ENCODE measurements around the gene PAX7. TPM values are rescaled to one million over a fixed set of nuclear protein-coding genes. Genes with fewer than 3 reads are reported as not detected.

Gene PAX7
- total RNA-seq, 2 donors from 2014 or later: not detected

DNA sequence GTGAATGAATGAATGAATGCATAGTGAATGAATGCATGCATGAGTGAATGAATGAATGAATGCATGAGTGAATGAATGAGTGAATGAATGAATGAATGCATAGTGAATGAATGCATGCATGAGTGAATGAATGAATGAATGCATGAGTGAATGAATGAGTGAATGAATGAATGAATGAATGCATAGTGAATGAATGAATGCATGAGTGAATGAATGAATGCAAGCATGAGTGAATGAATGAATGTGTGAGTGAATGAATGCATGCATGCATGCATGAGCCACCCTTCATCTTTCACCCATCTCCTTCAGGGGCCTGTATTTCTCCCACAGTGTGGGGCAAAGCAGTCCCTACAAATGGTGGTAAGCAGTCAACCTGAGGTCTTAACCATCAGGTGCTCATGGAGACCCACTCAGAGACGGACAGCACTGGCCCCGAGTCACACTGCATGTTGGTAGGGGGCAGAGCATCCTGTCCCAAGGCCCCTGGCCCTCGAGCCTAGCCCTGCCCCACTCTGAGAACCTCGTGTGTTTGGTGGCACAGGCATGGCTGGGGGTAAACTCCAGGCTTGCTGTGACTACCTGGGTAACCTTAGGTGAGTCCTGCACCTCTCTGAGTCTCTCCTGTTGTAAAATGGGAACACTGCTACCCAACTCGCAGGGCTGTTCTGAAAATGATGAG is 28.0 kb upstream of the PAX7 start:
- no peaks in the 10 kb centered on the region for H3K27me3 ChIP-seq (replicated peaks; ENCODE audit: insufficient read depth)
- TF ChIP-seq, protein P1, sequence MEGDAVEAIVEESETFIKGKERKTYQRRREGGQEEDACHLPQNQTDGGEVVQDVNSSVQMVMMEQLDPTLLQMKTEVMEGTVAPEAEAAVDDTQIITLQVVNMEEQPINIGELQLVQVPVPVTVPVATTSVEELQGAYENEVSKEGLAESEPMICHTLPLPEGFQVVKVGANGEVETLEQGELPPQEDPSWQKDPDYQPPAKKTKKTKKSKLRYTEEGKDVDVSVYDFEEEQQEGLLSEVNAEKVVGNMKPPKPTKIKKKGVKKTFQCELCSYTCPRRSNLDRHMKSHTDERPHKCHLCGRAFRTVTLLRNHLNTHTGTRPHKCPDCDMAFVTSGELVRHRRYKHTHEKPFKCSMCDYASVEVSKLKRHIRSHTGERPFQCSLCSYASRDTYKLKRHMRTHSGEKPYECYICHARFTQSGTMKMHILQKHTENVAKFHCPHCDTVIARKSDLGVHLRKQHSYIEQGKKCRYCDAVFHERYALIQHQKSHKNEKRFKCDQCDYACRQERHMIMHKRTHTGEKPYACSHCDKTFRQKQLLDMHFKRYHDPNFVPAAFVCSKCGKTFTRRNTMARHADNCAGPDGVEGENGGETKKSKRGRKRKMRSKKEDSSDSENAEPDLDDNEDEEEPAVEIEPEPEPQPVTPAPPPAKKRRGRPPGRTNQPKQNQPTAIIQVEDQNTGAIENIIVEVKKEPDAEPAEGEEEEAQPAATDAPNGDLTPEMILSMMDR (IDR thresholded peaks at IDR 0.05): no peak
- DNase-seq (ENCODE audit: low spot score) (no peak), ATAC-seq (ENCODE audit: insufficient number of reproducible peaks, low FRiP score, low read depth) (no peak)
- no peak overlapping the region for H3K27ac ChIP-seq
- no peaks in the 10 kb centered on the region for H3K9me3 ChIP-seq
- H3K36me3 ChIP-seq: no peaks in the 10 kb centered on the region
- no peak overlapping the region for H3K4me3 ChIP-seq
- no peaks in the 10 kb centered on the region for H3K4me1 ChIP-seq (ENCODE audit: control insufficient read depth in 1 of 2, low read depth in 2 of 2)

DNA sequence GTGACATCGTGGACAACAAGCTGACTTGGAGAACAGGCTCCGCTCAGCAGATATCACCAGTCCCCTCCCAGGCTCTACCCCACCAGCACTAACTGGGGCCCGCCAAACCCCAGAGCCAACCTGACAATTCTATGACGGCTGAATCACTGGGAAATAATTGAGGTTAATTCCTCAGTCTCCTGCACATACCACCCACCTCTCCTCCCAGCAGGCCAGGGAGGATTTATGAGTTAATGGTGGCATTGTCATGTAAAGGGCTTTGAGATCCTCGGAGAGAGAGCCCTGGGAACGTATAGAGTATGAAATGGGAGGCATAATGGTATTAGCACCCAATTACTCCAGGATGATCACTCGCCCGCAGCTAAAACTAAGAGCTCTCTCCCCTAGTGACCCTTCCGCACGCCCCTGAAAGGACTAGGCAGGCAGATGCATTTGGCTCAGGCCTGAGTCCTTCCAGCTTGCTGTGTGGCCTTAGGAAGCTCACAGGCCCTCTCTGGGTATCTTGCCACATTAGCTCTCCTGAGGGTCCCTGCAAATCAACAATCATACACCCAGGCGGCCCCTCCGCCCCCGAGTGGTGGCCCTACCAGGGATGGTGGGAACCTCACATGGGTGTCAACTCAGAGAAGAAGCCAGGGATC is 27.3 kb upstream of the PAX7 start:
- Histone ChIP-seq H3K4me1 (ENCODE audit: control insufficient read depth in 1 of 2, low read depth in 2 of 2) (no peaks in the 10 kb centered on the region), H3K36me3 (no peaks in the 10 kb centered on the region), H3K27me3 (replicated peaks; ENCODE audit: insufficient read depth) (no peaks in the 10 kb centered on the region), H3K4me3 (no peak overlapping the region), H3K9me3 (no peaks in the 10 kb centered on the region), H3K27ac (no peak overlapping the region)
- DNase-seq (ENCODE audit: low spot score) (no peak), ATAC-seq (ENCODE audit: insufficient number of reproducible peaks, low FRiP score, low read depth) (no peak)
- TF ChIP-seq, protein P1 (IDR thresholded peaks at IDR 0.05): no peak

DNA sequence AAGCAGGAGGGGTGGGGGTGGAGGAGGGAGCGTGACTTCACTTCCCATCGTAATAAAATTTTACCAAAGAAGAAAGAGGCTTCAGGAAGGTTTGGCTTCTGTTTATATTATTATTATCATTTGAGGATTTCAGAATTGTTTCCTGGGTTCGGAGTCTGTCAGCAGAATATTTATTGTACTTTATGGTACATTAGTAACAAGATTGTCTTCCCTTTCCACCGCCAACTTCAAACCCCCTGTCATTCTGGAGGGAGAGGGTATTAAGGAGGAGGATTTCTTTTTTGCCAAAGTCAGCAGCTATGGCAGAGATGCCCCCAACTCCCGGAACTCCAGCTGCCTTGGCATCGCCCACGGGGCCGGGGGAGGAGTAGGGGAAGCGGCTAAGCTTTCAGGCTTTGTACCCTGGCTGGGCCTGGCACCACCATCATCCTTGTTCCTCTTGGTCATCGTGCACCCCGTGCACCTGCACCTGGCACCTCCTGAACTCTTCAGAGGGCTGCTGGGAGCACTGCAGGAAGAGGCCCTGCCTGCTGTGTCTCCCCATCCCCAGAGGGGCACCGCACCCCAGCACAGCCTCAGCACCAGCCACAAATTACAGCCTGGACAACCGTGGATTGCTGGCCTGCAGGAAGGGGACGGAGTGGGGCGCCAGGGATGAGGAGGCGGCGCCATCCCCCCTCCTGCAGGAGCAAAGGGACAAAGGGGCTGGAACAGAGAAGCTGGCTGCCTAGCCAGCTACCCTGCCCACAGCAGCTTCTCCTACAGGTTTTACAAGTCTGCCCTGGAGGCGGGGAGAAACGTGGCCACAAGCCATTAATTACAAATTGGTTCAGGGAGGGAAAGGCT is 24.0 kb upstream of the PAX7 start:
- H3K27ac ChIP-seq: no peak overlapping the region
- no peaks in the 10 kb centered on the region for H3K27me3 ChIP-seq (replicated peaks; ENCODE audit: insufficient read depth)
- no peaks in the 10 kb centered on the region for H3K9me3 ChIP-seq
- ATAC-seq (ENCODE audit: insufficient number of reproducible peaks, low FRiP score, low read depth) (no peak), DNase-seq (ENCODE audit: low spot score) (no peak)
- TF ChIP-seq, protein P1 (IDR thresholded peaks at IDR 0.05): no peak
- H3K36me3 ChIP-seq: no peaks in the 10 kb centered on the region
- no peak overlapping the region for H3K4me3 ChIP-seq
- no peaks in the 10 kb centered on the region for H3K4me1 ChIP-seq (ENCODE audit: control insufficient read depth in 1 of 2, low read depth in 2 of 2)

DNA sequence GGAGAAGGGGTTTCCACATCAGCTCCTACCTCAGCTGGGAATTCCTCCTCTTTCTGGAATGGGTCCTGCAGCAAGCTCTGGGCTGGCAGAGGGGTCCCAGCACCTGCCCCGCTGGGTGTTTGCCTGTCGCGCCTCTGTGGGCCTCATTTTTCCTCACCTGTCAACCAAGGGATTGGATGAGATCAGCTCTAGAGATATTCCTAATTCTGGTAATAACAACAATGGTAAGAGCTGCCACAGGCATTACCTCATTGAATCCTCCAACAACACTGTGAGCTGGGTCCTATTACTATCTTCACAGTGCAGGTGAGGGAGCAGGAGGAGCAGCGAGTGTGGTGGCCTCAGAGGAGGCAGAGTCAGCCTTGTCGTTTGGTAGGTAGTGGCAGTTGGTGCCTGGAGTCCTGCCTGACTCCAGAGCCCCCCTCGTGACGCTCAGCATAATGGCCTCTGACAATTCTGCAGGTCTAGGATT is 23.3 kb upstream of the PAX7 start:
- H3K36me3 ChIP-seq: no peaks in the 10 kb centered on the region
- H3K27me3 ChIP-seq (replicated peaks; ENCODE audit: insufficient read depth): no peaks in the 10 kb centered on the region
- TF ChIP-seq, protein P1 (IDR thresholded peaks at IDR 0.05): no peak
- no peak overlapping the region for H3K27ac ChIP-seq
- no peaks in the 10 kb centered on the region for H3K4me1 ChIP-seq (ENCODE audit: control insufficient read depth in 1 of 2, low read depth in 2 of 2)
- DNase-seq (ENCODE audit: low spot score) (no peak), ATAC-seq (ENCODE audit: insufficient number of reproducible peaks, low FRiP score, low read depth) (no peak)
- H3K4me3 ChIP-seq: no peak overlapping the region
- no peaks in the 10 kb centered on the region for H3K9me3 ChIP-seq

DNA sequence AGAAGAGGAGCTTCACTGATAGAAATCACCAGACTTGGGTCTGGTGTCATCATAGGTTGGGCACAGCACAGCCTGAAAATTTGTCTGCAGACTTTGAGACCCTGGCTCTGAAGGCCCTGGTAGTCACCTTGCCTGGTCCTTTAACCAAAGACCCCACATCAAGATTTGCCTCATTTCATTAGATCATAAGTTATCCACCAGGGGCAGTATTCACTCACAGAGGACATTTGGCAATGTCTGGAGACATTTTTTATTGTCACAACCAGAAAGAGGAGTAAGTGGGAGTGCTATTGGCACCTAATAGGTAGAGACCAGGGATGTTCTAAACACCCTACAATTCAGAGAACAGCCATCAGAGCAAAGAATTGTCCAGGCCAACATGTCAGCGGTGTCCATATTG is 22.1 kb upstream of the PAX7 start:
- Histone ChIP-seq H3K36me3 (no peaks in the 10 kb centered on the region), H3K27me3 (replicated peaks; ENCODE audit: insufficient read depth) (no peaks in the 10 kb centered on the region), H3K4me1 (ENCODE audit: control insufficient read depth in 1 of 2, low read depth in 2 of 2) (no peaks in the 10 kb centered on the region), H3K9me3 (no peaks in the 10 kb centered on the region), H3K4me3 (no peak overlapping the region), H3K27ac (no peak overlapping the region)
- ATAC-seq (ENCODE audit: insufficient number of reproducible peaks, low FRiP score, low read depth) (no peak), DNase-seq (ENCODE audit: low spot score) (no peak)
- TF ChIP-seq, protein P1 (IDR thresholded peaks at IDR 0.05): no peak
